HG02763 (cell line): ENCODE results near the gene SHKBP1.
A peak's percentile ranks its signal among the peaks of the same experiment; 100 is the strongest.

ENCODE experiments used
- ATAC-seq: cut with Tn5 transposase; IDR thresholded peaks from one replicate; pipeline ENCODE4 v1.9.1; 2021; ENCODE audit warnings: mild to moderate bottlenecking, moderate library complexity; ENCODE audit not compliant: unreplicated experiment

SHKBP1 gene

DNA sequence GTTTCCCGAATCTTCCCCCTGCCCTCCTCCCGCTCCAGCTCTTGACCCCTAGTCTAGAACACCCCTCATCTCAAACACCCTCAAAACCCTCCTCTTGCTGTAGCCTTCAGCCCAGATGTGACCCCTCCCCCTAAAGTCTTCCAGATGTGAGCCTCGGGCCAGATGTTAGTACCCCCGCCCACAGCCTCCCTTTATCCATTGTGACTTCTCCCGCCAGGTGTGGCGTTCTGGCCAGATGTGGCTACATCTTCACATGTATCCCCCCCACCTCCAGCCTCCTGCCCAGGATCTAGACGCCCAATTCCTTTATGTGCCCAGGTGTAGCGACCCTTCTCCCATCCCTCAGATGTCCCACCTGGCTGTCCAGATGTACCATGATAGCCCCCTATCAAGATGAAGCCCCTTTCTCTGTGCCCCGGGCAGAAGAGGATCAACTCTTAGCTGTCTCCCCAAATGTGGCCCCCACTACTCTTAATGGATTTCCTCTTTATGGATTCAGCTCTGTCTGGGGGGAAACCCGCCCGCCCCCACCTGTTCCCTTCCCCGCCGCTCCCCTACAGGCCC lies 24.0 kb downstream of the SHKBP1 start:
- ATAC-seq: no peak

DNA sequence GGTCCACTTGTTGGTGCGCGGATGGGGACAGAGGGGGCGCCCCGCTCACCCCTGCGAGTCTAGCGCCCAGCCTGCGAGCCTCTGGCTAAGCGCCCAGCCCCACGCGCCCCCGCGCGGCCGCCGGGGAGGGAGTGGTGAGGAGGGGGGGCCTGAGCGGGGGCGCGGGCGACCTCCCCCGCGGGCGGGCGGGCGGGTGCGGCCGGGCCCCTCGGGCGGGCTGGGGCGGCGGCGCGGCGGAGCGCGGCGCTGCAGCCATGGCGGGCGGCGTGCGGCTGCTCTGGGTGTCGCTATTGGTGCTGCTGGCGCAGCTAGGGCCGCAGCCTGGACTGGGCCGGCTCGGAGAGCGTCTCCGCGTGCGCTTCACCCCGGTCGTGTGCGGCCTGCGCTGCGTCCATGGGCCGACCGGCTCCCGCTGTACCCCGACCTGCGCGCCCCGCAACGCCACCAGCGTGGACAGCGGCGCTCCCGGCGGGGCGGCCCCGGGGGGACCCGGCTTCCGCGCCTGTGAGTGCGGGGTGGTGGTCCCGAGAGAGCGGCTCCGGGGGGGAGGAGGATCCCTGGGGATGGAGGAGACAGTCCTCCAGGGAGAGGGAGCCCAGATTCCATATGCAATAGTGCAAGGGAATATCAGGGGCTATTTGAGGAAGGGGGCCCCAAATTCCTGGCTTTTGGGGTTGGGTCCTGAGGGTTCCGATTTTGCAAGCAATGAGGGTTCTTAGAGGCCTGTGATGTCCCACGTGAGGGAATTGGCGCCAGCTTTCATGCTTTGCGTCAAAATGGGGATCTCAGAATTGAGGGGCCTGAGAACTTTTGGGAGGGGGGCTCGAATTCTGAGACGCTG lies 24.7 kb downstream of the SHKBP1 start, which contains the start of gene LTBP4:
Gene LTBP4, plus strand, starts transcription at position 236 of the 841 bp plus-strand sequence. Its CDS starts 19 bp downstream, at position 255.
- ATAC-seq: no peak

DNA sequence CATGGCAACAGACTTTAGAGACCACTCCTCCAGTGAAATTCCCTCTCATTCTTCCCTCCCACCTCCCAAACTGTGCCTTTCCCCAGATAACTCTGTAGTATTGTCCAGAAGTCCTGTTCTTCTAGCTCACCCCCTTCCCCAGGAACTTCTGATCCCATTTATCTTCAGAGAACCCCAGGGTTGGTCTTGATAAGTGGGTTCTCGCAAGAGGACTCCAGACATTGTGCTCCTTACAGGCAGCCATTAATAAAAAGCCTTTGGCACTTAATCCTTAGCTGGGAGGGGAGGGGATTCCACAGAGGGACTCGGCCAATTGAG lies 26.4 kb downstream of the SHKBP1 start:
- ATAC-seq: no peak

DNA sequence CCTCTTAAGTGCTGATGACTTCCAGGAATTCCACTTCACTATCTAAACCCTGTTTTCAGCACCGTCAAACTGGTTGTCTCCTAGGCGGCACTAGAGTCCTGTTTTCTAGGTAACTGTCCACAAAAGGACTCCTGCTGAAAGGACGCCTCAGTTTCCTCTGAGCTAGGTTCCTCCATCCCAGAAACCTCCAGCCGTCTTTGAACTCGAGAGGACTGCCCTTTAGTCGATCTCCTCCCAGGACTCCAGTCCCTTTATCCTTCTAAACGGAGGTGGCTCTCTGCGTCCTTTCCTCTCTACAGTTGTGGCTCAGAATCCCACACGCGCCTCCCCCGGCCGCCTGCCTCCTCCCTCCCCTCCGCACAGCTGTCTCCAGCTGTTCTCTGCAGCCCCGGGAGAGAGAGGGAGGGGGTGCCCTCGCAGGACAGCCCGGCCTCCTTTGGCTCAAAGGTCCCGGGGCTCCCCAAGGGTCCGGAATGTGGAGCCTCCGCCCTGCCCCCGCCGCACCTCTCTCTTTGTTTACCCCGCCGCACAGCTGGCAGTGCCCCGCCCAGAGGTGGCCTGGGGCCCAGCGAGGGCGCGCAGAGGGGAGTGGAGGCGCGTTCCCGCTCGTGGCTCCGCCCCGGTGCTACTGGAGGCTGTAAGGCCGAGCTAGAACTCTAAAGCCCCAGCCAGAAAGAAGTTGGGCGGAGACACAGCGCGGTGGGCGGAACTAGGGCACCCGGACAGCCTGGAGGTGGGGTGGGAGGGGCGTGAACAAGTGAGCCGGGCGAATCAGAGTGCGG lies 26.9 kb downstream of the SHKBP1 start:
- ATAC-seq: peak; percentile 62

DNA sequence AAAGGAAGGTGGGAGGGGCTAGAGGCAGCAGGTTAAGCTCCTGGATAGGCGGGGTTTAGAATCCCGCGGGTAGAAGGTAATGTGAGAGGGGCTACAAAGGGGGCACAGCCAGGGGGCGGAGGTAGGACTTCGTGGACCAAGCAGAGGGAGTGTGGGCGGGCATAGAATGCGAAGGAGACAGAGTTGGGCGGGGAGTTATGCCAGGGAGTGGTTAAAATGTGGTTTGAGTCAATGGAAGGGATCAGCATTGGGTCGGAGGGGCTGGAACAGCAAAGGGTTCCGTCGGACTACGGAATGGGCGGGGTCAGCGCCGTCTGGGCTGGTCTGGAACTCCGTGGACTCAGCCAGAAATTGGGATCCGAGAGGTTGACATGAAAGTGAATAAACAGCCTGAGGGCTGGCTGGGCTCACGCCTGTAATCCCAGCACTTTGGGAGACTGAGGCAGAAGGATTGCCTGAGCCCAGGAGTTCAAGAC lies 27.5 kb downstream of the SHKBP1 start:
- ATAC-seq: no peak

DNA sequence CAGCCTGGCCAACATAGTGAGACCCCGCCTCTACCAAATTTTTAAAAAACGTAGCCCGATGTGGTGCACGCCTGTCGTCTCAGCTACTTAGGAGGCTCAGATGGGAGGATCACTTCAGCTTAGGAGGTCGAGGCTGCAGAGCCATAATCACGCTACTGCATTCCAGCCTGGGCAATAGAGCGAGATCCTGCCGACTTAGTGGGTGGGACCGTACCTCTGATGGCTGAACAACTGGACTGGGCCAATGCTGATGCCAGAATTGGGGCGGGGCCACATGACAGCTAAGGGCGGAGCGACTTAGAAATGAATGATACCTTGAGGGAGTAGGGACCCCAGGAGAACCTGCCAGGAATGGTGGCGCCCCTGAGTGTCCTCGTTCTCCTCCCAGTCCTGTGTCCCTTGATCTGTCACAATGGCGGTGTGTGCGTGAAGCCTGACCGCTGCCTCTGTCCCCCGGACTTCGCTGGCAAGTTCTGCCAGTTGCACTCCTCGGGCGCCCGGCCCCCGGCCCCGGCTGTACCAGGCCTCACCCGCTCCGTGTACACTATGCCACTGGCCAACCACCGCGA lies 28.1 kb downstream of the SHKBP1 start:
- no peak for ATAC-seq

DNA sequence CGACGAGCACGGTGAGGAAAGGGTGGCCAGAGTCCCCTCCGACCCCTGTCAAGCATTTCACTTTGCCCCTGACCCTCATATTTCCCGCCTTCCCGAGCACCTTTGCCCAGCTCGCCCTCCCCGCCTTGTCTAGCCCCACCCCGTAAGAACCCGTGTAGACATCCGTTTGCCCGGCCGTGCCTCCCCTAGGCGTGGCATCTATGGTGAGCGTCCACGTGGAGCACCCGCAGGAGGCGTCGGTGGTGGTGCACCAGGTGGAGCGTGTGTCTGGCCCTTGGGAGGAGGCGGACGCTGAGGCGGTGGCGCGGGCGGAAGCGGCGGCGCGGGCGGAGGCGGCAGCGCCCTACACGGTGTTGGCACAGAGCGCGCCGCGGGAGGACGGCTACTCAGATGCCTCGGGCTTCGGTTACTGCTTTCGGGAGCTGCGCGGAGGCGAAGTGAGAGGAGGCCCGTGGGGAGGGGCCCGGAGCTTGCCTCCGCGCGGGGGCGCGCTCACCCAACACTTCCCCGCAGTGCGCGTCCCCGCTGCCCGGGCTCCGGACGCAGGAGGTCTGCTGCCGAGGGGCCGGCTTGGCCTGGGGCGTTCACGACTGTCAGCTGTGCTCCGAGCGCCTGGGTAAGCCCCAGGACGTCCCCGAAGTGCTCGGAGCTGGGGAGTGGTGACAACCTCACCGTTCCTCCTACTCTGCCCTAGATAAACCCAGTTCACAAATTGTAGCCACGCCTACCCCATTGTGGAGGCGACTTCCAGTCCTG lies 28.7 kb downstream of the SHKBP1 start:
- no peak for ATAC-seq

- no peak for ATAC-seq
Measured at GRCh38 chr19:40607311-40608239, 30.9 kb downstream of the SHKBP1 start.

- ATAC-seq: no peak
Measured at GRCh38 chr19:40608240-40608621, 31.6 kb downstream of the SHKBP1 start.

DNA sequence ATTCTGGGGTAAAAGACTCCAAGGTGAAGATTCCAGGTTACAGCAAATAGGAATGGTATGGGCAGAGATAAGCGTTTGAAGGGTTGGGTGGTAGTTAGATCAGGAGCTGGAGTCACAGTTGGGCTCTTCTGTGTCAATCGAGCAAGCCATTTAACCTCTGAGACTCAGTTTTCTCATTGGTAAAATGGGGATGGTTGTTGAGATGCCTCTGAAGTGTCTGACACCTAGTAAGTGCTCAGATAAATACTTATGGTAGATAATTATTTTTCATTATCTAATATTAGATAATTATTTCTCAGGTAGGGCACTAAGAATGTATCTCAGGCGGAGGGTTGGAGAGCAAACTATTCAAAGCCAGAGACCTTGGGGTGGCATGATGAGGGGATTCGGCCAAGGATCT lies 32.3 kb downstream of the SHKBP1 start:
- no peak for ATAC-seq

- ATAC-seq: peak; percentile 49
Measured at GRCh38 chr19:40609561-40610395, 33.1 kb downstream of the SHKBP1 start.

DNA sequence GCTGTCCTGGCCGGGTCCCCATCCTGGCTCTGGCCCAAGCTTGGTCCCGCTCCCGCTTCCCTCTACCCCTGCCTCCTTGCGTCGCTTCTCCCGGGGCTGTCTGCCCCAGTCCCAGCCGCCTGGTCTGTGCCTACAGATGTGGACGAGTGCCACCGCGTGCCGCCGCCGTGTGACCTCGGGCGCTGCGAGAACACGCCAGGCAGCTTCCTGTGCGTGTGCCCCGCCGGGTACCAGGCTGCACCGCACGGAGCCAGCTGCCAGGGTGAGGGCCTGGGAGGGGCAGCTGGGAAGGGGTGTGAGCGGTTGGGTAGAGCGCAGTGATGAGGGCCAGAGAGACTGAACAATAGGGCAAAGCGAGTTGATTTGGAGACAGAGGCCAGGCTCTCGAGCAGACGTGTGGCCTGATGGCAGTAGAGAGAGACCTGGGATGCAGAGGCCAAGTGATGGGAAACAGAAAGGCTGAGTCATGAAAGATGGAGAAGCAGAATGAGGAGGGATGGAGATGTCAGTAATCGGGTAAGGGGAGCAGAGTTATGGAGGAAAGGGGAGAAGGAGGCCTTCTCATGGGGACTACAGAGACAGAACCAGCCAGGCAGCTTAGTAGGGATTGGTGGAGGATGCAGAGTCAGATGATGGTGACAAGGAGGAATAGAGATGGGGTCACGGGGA lies 33.9 kb downstream of the SHKBP1 start:
- ATAC-seq: no peak

DNA sequence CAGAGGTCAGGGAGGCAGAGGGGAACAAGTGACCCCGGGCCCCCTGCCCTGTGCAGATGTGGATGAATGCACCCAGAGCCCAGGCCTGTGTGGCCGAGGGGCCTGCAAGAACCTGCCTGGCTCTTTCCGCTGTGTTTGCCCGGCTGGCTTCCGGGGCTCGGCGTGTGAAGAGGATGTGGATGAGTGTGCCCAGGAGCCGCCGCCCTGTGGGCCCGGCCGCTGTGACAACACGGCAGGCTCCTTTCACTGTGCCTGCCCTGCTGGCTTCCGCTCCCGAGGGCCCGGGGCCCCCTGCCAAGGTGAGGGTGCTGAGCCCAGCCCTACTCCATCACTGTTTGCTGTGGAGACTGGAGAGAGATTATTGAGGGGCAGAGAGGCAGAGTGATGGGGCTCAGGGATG lies 34.4 kb downstream of the SHKBP1 start:
- no peak for ATAC-seq

GRCh38 chr19:40611900-40612698 lies 35.4 kb downstream of the SHKBP1 start:
- no peak for ATAC-seq

DNA sequence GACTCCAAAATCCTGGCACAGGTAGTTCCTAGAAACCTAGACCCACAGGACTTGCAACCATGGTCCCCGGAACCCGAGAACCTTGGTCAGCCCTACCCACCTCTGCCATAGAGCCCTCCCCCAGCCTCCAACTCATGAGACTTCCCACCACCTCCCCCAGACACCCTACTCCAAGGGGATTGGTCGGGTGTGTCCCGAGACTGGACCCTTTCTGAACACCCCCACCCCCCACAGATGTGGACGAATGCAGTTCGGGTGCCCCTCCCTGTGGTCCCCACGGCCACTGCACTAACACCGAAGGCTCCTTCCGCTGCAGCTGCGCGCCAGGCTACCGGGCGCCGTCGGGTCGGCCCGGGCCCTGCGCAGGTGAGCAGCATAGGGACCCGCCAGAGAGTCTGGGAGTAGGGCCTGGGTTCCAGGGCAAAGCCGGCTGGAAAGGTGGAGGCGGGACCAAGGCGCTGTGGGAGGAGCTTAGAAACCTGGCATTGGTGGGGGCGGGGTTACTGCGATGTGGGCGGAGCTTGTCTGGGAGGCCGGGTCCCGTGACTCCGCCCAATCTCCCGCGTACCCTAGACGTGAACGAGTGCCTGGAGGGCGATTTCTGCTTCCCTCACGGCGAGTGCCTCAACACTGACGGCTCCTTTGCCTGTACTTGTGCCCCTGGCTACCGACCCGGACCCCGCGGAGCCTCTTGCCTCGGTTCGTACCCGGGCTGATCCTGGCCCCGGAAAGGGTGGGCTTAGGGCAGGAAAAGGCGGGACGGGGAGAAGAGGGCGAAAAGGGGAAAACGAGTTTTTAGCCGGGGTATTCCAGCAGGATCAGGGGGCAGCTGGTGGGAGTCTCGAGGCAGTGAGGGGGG lies 36.4 kb downstream of the SHKBP1 start:
- no peak for ATAC-seq
